ENCODE measurements around the gene OGT. TPM values are rescaled to one million over a fixed set of nuclear protein-coding genes. Genes with fewer than 3 reads are reported as not detected.
"Not testable (repeated sequence)": the region's sequence is repeated elsewhere in the genome, so short reads cannot be mapped to it uniquely, and the experiment has no call there.

Gene OGT
- total RNA-seq, 4 donors from 2014 or later: 175 to 256 (median 231) TPM

GRCh38 chrX:71556036-71556435, 23.1 kb downstream of the OGT start:
- Histone ChIP-seq H3K27ac (no peak overlapping the region), H3K9me3 (no peaks in the 10 kb centered on the region), H3K36me3 (peaks cover 0 to 65% (median 0%) of the 10 kb centered on the region in 3 donors), H3K27me3 (no peaks in the 10 kb centered on the region), H3K4me1 (no peaks in the 10 kb centered on the region), H3K4me3 (no peak overlapping the region)
- WGBS, 2 donors: 79 to 88% methylated on average over 3 of the region's 3 CpGs
- TF ChIP-seq EP300 (IDR thresholded peaks at IDR 0.05) (no peak), CTCF (IDR thresholded peaks at IDR 0.05) (no peak), POLR2A (IDR thresholded peaks at IDR 0.05) (no peak)
- DNase-seq (ENCODE audit: low spot score in 2 of 2): no peak

- Histone ChIP-seq H3K4me3 (no peak overlapping the region), H3K36me3 (peaks cover 0 to 79% (median 0%) of the 10 kb centered on the region in 3 donors), H3K27me3 (no peaks in the 10 kb centered on the region), H3K9me3 (no peaks in the 10 kb centered on the region), H3K27ac (no peak overlapping the region), H3K4me1 (no peaks in the 10 kb centered on the region)
- WGBS, 2 donors: 86 to 94% methylated on average over 5 of the region's 5 CpGs
- TF ChIP-seq POLR2A (IDR thresholded peaks at IDR 0.05): no peak
- no peak for TF ChIP-seq CTCF (IDR thresholded peaks at IDR 0.05)
- DNase-seq (ENCODE audit: low spot score in 2 of 2): no peak
Observed at GRCh38 chrX:71558920-71559319, 26.0 kb downstream of the OGT start.

- H3K36me3 ChIP-seq: peaks cover 0 to 88% (median 0%) of the 10 kb centered on the region in 3 donors
- not testable (repeated sequence) for H3K27me3 ChIP-seq; H3K4me3 ChIP-seq; H3K27ac ChIP-seq; H3K9me3 ChIP-seq; DNase-seq (ENCODE audit: low spot score in 2 of 2); H3K4me1 ChIP-seq
- WGBS, 2 donors: 76 to 89% methylated on average over 6 of the region's 6 CpGs
Observed at GRCh38 chrX:71559773-71560172, 26.9 kb downstream of the OGT start.

GRCh38 chrX:71563921-71564320, 31.0 kb downstream of the OGT start:
- 44 to 71% methylated on average over 1 of the region's 1 CpG for WGBS, 2 donors
- TF ChIP-seq POLR2A (IDR thresholded peaks at IDR 0.05) (no peak), EP300 (IDR thresholded peaks at IDR 0.05) (no peak), CTCF (IDR thresholded peaks at IDR 0.05) (no peak)
- peaks cover 0 to 98% (median 0%) of the 10 kb centered on the region in 3 donors for H3K36me3 ChIP-seq
- H3K27me3 ChIP-seq: no peaks in the 10 kb centered on the region
- H3K27ac ChIP-seq: no peak overlapping the region
- DNase-seq (ENCODE audit: low spot score in 2 of 2): no peak
- no peaks in the 10 kb centered on the region for H3K9me3 ChIP-seq
- H3K4me3 ChIP-seq: no peak overlapping the region
- no peaks in the 10 kb centered on the region for H3K4me1 ChIP-seq

GRCh38 chrX:71565474-71566041, 32.7 kb downstream of the OGT start:
- 52 to 68% methylated on average over 9 of the region's 9 CpGs for WGBS, 2 donors
- TF ChIP-seq POLR2A (IDR thresholded peaks at IDR 0.05) (no peak), EP300 (IDR thresholded peaks at IDR 0.05) (no peak), CTCF (IDR thresholded peaks at IDR 0.05) (no peak)

GRCh38 chrX:71571390-71571789, 38.5 kb downstream of the OGT start:
- not testable (repeated sequence) for H3K27me3 ChIP-seq; H3K9me3 ChIP-seq; H3K27ac ChIP-seq; H3K4me3 ChIP-seq; DNase-seq (ENCODE audit: low spot score in 2 of 2); H3K4me1 ChIP-seq
- WGBS, 2 donors: 86 to 88% methylated on average over 8 of the region's 8 CpGs
- H3K36me3 ChIP-seq: peaks cover 0 to 76% (median 0%) of the 10 kb centered on the region in 3 donors

More at GRCh38 chrX:71565474-71566041, 32.7 kb downstream of the OGT start:
- peaks cover 0 to 97% (median 0%) of the 10 kb centered on the region in 3 donors for H3K36me3 ChIP-seq
- no peak for DNase-seq (ENCODE audit: low spot score in 2 of 2)
- H3K4me3 ChIP-seq: no peak overlapping the region
- H3K4me1 ChIP-seq: no peaks in the 10 kb centered on the region
- no peaks in the 10 kb centered on the region for H3K9me3 ChIP-seq
- H3K27me3 ChIP-seq: no peaks in the 10 kb centered on the region
- no peak overlapping the region for H3K27ac ChIP-seq

Measured in tibial nerve (tissue), 4 donors.